ENCODE measurements around the gene PKIG.

PKIG gene

GRCh38 chr20:44629542-44629941 lies 47.2 kb downstream of the PKIG start:
- TF ChIP-seq, protein P1, sequence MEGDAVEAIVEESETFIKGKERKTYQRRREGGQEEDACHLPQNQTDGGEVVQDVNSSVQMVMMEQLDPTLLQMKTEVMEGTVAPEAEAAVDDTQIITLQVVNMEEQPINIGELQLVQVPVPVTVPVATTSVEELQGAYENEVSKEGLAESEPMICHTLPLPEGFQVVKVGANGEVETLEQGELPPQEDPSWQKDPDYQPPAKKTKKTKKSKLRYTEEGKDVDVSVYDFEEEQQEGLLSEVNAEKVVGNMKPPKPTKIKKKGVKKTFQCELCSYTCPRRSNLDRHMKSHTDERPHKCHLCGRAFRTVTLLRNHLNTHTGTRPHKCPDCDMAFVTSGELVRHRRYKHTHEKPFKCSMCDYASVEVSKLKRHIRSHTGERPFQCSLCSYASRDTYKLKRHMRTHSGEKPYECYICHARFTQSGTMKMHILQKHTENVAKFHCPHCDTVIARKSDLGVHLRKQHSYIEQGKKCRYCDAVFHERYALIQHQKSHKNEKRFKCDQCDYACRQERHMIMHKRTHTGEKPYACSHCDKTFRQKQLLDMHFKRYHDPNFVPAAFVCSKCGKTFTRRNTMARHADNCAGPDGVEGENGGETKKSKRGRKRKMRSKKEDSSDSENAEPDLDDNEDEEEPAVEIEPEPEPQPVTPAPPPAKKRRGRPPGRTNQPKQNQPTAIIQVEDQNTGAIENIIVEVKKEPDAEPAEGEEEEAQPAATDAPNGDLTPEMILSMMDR (IDR thresholded peaks at IDR 0.05; ENCODE audit: extremely low read depth, insufficient read depth, missing control alignments) = no peak
- no peak for DNase-seq (ENCODE audit: low spot score)
- in situ Hi-C loops (cut with MboI; ENCODE audit: low pct_unique_long_range_greater_than_20kb, low sequenced_read_pairs, unreplicated experiment) = no loop called here

- in situ Hi-C loops (cut with MboI; ENCODE audit: low pct_unique_long_range_greater_than_20kb, low sequenced_read_pairs, unreplicated experiment) = no loop called here
- TF ChIP-seq, protein P1 (IDR thresholded peaks at IDR 0.05; ENCODE audit: extremely low read depth, insufficient read depth, missing control alignments) = no peak
- no peak for DNase-seq (ENCODE audit: low spot score)
Measured at GRCh38 chr20:44630297-44630696, 47.9 kb downstream of the PKIG start.

DNA sequence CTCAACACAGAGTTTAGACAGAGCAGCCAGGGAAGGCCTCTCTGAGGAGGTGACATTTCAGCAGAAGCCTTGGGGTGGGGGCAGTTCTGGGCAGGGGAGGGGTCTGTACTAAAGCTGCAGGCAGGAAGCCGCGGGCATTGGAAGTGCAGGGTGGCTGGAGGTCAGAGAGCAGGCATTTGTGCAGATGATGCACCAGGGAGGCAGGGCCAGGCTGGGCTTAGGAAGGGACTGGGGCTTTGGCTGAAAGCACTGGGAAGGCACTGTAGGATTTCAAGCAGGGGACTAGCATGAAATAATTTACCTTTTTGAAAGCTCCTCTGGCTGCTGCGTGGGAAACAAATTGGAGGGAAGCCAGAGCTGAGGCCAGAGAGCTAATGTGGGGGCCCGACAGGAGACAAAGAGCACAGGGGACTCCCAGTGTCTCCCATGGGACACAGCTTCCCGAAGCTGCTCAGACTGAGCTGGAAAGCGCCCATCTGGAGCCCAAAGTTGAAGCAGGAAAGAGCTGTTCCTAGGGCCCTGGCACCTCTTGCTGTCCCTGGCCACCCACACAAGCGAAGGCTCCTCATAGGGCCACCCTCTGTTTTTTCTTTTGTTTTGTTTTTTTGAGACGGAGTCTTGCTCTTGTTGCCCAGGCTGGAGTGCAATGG lies 49.8 kb downstream of the PKIG start:
- DNase-seq (ENCODE audit: low spot score) = no peak
- TF ChIP-seq, protein P1 (IDR thresholded peaks at IDR 0.05; ENCODE audit: extremely low read depth, insufficient read depth, missing control alignments) = no peak
- in situ Hi-C loops (cut with MboI; ENCODE audit: low pct_unique_long_range_greater_than_20kb, low sequenced_read_pairs, unreplicated experiment) = no loop called here

- TF ChIP-seq, protein P1 (IDR thresholded peaks at IDR 0.05; ENCODE audit: extremely low read depth, insufficient read depth, missing control alignments) = no peak
- in situ Hi-C loops (cut with MboI; ENCODE audit: low pct_unique_long_range_greater_than_20kb, low sequenced_read_pairs, unreplicated experiment) = no loop called here
- no peak for DNase-seq (ENCODE audit: low spot score)
Measured at GRCh38 chr20:44633187-44633810, 50.9 kb downstream of the PKIG start.

DNA sequence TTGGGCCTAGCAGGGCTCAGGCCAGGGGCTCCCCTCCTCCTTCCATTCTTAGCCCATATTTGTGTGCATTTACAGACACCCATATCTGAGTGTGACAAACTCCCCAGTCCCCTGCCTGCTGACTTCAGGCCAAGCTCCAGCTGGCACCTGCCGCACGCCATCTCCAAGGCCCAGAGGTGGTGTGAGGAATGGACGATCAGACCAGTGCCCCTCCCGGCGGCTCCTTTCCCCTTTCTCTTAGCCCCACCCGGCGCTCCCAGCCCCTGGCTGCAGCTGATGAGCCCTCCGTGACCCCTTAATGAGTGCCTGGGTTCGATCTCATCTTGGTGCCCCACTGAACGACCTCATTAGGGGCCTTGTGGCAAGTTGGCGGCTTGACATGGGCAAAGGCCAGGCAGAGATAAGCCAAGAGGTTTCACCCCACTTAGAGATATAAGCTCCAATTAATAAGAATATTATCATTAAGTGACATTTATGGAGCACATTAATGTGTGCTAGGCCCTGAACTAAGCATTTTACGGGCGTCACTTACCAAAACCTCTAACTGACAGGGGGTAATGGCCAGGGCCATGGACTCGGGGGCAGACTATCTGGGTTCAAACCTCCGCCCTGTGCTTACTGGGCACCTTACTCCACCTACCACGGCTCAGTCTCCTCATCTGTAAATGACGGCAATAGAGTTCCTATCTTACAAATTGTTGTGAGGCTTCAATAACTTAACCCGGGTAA lies 51.7 kb downstream of the PKIG start:
- in situ Hi-C loops (cut with MboI; ENCODE audit: low pct_unique_long_range_greater_than_20kb, low sequenced_read_pairs, unreplicated experiment) = no loop called here
- DNase-seq (ENCODE audit: low spot score) = no peak
- TF ChIP-seq, protein P1 (IDR thresholded peaks at IDR 0.05; ENCODE audit: extremely low read depth, insufficient read depth, missing control alignments) = no peak

- no peak for DNase-seq (ENCODE audit: low spot score)
- TF ChIP-seq, protein P1 (IDR thresholded peaks at IDR 0.05; ENCODE audit: extremely low read depth, insufficient read depth, missing control alignments) = no peak
- in situ Hi-C loops (cut with MboI; ENCODE audit: low pct_unique_long_range_greater_than_20kb, low sequenced_read_pairs, unreplicated experiment) = no loop called here
Measured at GRCh38 chr20:44635877-44636276, 53.5 kb downstream of the PKIG start.
